ENCODE results near the gene PAK4.

Gene PAK4

DNA sequence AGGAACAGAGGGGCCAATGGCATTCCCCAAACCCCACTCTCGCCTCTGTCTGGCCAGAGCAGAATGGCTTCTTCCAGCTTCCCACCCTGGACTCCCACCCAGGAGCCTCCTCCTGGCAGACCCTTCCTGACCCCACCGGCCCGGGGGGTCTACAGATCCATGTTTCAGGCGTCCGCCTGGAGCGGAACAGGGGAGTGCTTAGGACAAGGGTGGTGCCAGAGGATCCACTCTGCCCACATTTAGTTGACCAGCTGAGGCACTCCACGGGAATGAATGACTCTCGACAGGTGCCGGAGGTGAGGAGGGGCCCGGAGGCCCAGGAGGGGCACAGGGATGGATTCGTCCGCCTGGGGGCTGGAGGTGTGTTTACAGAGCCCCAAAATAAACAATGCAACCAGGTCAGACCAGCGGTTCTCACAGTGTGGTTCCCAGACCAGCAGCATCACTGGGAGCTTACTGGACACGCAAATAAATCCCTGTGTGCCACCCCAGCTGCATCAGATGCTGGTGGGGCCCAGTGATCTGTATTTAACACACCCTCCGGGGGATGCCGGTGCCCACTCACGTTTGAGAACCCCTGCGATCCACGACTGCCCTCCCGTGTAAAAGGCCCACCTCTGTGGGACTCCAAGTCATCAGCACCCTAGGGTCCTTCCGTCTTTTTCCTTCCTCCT is 56.1 kb downstream of the PAK4 start:
- Histone ChIP-seq H3K4me1 (ENCODE audit: insufficient read depth, poor library complexity, severe bottlenecking) (no peaks in the 10 kb centered on the region), H3K4me3 (ENCODE audit: severe bottlenecking) (no peak overlapping the region), H3K27me3 (ENCODE audit: insufficient read depth, poor library complexity, severe bottlenecking) (no peaks in the 10 kb centered on the region), H3K27ac (ENCODE audit: poor library complexity, severe bottlenecking) (no peak overlapping the region), H3K9me3 (ENCODE audit: severe bottlenecking) (no peaks in the 10 kb centered on the region), H3K36me3 (ENCODE audit: low read depth) (peaks cover 12% of the 10 kb centered on the region; the same call in 1 of the 2 replicates)
- TF ChIP-seq, protein P1, sequence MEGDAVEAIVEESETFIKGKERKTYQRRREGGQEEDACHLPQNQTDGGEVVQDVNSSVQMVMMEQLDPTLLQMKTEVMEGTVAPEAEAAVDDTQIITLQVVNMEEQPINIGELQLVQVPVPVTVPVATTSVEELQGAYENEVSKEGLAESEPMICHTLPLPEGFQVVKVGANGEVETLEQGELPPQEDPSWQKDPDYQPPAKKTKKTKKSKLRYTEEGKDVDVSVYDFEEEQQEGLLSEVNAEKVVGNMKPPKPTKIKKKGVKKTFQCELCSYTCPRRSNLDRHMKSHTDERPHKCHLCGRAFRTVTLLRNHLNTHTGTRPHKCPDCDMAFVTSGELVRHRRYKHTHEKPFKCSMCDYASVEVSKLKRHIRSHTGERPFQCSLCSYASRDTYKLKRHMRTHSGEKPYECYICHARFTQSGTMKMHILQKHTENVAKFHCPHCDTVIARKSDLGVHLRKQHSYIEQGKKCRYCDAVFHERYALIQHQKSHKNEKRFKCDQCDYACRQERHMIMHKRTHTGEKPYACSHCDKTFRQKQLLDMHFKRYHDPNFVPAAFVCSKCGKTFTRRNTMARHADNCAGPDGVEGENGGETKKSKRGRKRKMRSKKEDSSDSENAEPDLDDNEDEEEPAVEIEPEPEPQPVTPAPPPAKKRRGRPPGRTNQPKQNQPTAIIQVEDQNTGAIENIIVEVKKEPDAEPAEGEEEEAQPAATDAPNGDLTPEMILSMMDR (IDR thresholded peaks at IDR 0.05; ENCODE audit: poor library complexity, severe bottlenecking), result no peak
- DNase-seq (ENCODE audit: low spot score) (no peak), ATAC-seq (ENCODE audit: low read depth) (no peak)

- Histone ChIP-seq H3K9me3 (ENCODE audit: severe bottlenecking) (no peaks in the 10 kb centered on the region), H3K4me1 (ENCODE audit: insufficient read depth, poor library complexity, severe bottlenecking) (no peaks in the 10 kb centered on the region), H3K4me3 (ENCODE audit: severe bottlenecking) (no peak overlapping the region), H3K36me3 (ENCODE audit: low read depth) (peaks cover 10% of the 10 kb centered on the region; the same call in 1 of the 2 replicates), H3K27ac (ENCODE audit: poor library complexity, severe bottlenecking) (no peak overlapping the region), H3K27me3 (ENCODE audit: insufficient read depth, poor library complexity, severe bottlenecking) (no peaks in the 10 kb centered on the region)
- 0 out of 3 replicates have a peak, but pooled peaks have one; percentile 28 for ATAC-seq (ENCODE audit: low read depth)
- no peak for DNase-seq (ENCODE audit: low spot score)
- TF ChIP-seq, protein P1 (IDR thresholded peaks at IDR 0.05; ENCODE audit: poor library complexity, severe bottlenecking), result no peak
Measured at GRCh38 chr19:39182174-39182505, 56.6 kb downstream of the PAK4 start.

- TF ChIP-seq, protein P1 (IDR thresholded peaks at IDR 0.05; ENCODE audit: poor library complexity, severe bottlenecking), result no peak
- Histone ChIP-seq H3K4me3 (ENCODE audit: severe bottlenecking) (no peak overlapping the region), H3K27ac (ENCODE audit: poor library complexity, severe bottlenecking) (no peak overlapping the region), H3K4me1 (ENCODE audit: insufficient read depth, poor library complexity, severe bottlenecking) (no peaks in the 10 kb centered on the region), H3K9me3 (ENCODE audit: severe bottlenecking) (no peaks in the 10 kb centered on the region), H3K27me3 (ENCODE audit: insufficient read depth, poor library complexity, severe bottlenecking) (no peaks in the 10 kb centered on the region), H3K36me3 (ENCODE audit: low read depth) (no peaks in the 10 kb centered on the region)
- DNase-seq (ENCODE audit: low spot score) (no peak), ATAC-seq (ENCODE audit: low read depth) (no peak)
Measured at GRCh38 chr19:39183104-39183503, 57.5 kb downstream of the PAK4 start.

DNA sequence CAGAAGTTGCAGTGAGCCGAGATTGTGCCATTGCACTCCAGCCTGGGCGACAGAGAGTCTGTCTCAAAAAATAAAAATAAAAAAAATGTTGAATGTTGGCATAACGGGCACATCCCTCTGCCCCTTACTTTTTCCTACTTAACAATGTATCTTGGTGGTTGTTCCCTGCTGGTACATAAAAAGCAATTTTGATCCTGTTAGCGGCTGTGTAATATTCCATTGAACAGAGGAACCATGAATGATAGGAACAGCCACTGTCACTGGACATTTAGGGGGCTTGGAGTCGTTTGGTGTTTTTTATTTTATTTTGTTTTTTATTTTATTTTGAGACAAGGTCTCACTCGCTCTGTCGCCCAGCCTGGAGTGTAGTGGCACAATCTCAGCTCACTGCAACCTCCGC is 60.8 kb downstream of the PAK4 start:
- no peaks in the 10 kb centered on the region for H3K27me3 ChIP-seq (ENCODE audit: insufficient read depth, poor library complexity, severe bottlenecking)
- no peaks in the 10 kb centered on the region for H3K4me1 ChIP-seq (ENCODE audit: insufficient read depth, poor library complexity, severe bottlenecking)
- no peak overlapping the region for H3K4me3 ChIP-seq (ENCODE audit: severe bottlenecking)
- DNase-seq (ENCODE audit: low spot score) (no peak), ATAC-seq (ENCODE audit: low read depth) (no peak)
- TF ChIP-seq, protein P1 (IDR thresholded peaks at IDR 0.05; ENCODE audit: poor library complexity, severe bottlenecking), result no peak
- H3K9me3 ChIP-seq (ENCODE audit: severe bottlenecking), result no peaks in the 10 kb centered on the region
- H3K27ac ChIP-seq (ENCODE audit: poor library complexity, severe bottlenecking), result no peak overlapping the region
- H3K36me3 ChIP-seq (ENCODE audit: low read depth), result no peaks in the 10 kb centered on the region

GRCh38 chr19:39187552-39187943 is 62.0 kb downstream of the PAK4 start:
- TF ChIP-seq, protein P1 (IDR thresholded peaks at IDR 0.05; ENCODE audit: poor library complexity, severe bottlenecking), result peak; percentile 45

More at GRCh38 chr19:39187552-39187943, 62.0 kb downstream of the PAK4 start:
- Histone ChIP-seq H3K4me3 (ENCODE audit: severe bottlenecking) (no peak overlapping the region), H3K27ac (ENCODE audit: poor library complexity, severe bottlenecking) (no peak overlapping the region), H3K4me1 (ENCODE audit: insufficient read depth, poor library complexity, severe bottlenecking) (no peaks in the 10 kb centered on the region), H3K27me3 (ENCODE audit: insufficient read depth, poor library complexity, severe bottlenecking) (no peaks in the 10 kb centered on the region), H3K9me3 (ENCODE audit: severe bottlenecking) (no peaks in the 10 kb centered on the region), H3K36me3 (ENCODE audit: low read depth) (no peaks in the 10 kb centered on the region)
- no peak for ATAC-seq (ENCODE audit: low read depth)
- no peak for DNase-seq (ENCODE audit: low spot score)

Data from RWPE2 (cell line).